GM23338 (cell line): ENCODE measurements around the gene C4BPA.

Experiments
- CREB1 ChIP-seq: fragments of 250-450 bp; sonication (Bioruptor Pico); IDR thresholded peaks from 2 replicates; pipeline ENCODE4 v1.5.0; 2020; ENCODE audit warnings: low read depth, mild to moderate bottlenecking, moderate library complexity
- CTCF ChIP-seq, 2 experiments: fragments of 200-600 bp in 1 of 2; sonication (generic) in 1 of 2; conservative IDR thresholded peaks; 2 replicates each; pipeline versions ENCODE4 v1.5.1 to v1.6.1; 2016 to 2017; ENCODE audit warnings: antibody characterized with exemption in 2 of 2, low read depth in 2 of 2, mild to moderate bottlenecking in 2 of 2, moderate library complexity in 1 of 2
- ETS1 ChIP-seq: IDR thresholded peaks from 2 replicates; pipeline ENCODE4 v1.6.1; 2016; ENCODE audit warnings: antibody characterized with exemption
- EZH2 ChIP-seq: fragments of 200-600 bp; sonication (generic); IDR thresholded peaks from one replicate; pipeline ENCODE4 v1.8.0; 2017; ENCODE audit warnings: antibody characterized with exemption, mild to moderate bottlenecking, low read depth; ENCODE audit not compliant: unreplicated experiment
- EZH2phosphoT487 ChIP-seq: fragments of 200-600 bp; sonication (generic); IDR thresholded peaks from one replicate; pipeline ENCODE4 v1.8.1; 2018; ENCODE audit warnings: antibody characterized with exemption; ENCODE audit not compliant: unreplicated experiment
- POLR2AphosphoS5 ChIP-seq: IDR thresholded peaks from 2 replicates; pipeline ENCODE4 v1.6.1; 2016; ENCODE audit warnings: antibody characterized with exemption, low read depth
- REST ChIP-seq: IDR thresholded peaks from one replicate; pipeline ENCODE4 v1.6.1; 2018; ENCODE audit warnings: antibody characterized with exemption; ENCODE audit not compliant: unreplicated experiment
- ZNF331 ChIP-seq: fragments of 250-450 bp; sonication (Bioruptor Pico); IDR thresholded peaks from 2 replicates; pipeline ENCODE4 v1.5.0; 2020; ENCODE audit warnings: low read depth, mild to moderate bottlenecking, moderate library complexity
- ZNF462 ChIP-seq: fragments of 250-450 bp; sonication (Bioruptor Pico); IDR thresholded peaks from 2 replicates; pipeline ENCODE4 v1.5.0; 2020; ENCODE audit warnings: mild to moderate bottlenecking, moderate library complexity

- TF ChIP-seq CTCF (conservative IDR thresholded peaks at IDR 0.05; ENCODE audit: low read depth in 2 of 2) (no peak), POLR2AphosphoS5 (no peak), CREB1 (CRISPR knock-in tag) (no peak), EZH2 (no peak), EZH2phosphoT487 (no peak), REST (no peak), ETS1 (no peak), ZNF462 (no peak), ZNF331 (CRISPR knock-in tag) (no peak)
Measured at GRCh38 chr1:207139616-207140015, 35.6 kb downstream of the C4BPA start.
